ENCODE results near the gene FCER2.

The FCER2 gene

GRCh38 chr19:7699417-7700401 is 2.2 kb downstream of the FCER2 start:
- no peak for DNase-seq (ENCODE audit: low read depth)

GRCh38 chr19:7699003-7699402 is 2.9 kb downstream of the FCER2 start:
- no peak for DNase-seq (ENCODE audit: low read depth)

GRCh38 chr19:7698583-7698982 is 3.3 kb downstream of the FCER2 start:
- DNase-seq (ENCODE audit: low read depth): no peak

GRCh38 chr19:7697721-7698287 is 4.1 kb downstream of the FCER2 start:
- DNase-seq (ENCODE audit: low read depth): no peak

GRCh38 chr19:7694499-7694898 is 7.4 kb downstream of the FCER2 start:
- no peak for DNase-seq (ENCODE audit: low read depth)

GRCh38 chr19:7692417-7693088 is 9.4 kb downstream of the FCER2 start:
- DNase-seq (ENCODE audit: low read depth): no peak

GRCh38 chr19:7691497-7691896 is 10.4 kb downstream of the FCER2 start:
- DNase-seq (ENCODE audit: low read depth): no peak

GRCh38 chr19:7690779-7691258 is 11.1 kb downstream of the FCER2 start:
- DNase-seq (ENCODE audit: low read depth): no peak

- DNase-seq (ENCODE audit: low read depth): no peak
Measured at GRCh38 chr19:7689165-7689564, 12.8 kb downstream of the FCER2 start.

GRCh38 chr19:7687177-7687576 is 14.8 kb downstream of the FCER2 start:
- no peak for DNase-seq (ENCODE audit: low read depth)

- no peak for DNase-seq (ENCODE audit: low read depth)
Measured at GRCh38 chr19:7685546-7686445, 16.1 kb downstream of the FCER2 start.

GRCh38 chr19:7682175-7682855 is 19.6 kb downstream of the FCER2 start:
- DNase-seq (ENCODE audit: low read depth): no peak

GRCh38 chr19:7681340-7682174 is 20.4 kb downstream of the FCER2 start:
- peak; percentile 62 for DNase-seq (ENCODE audit: low read depth)

- DNase-seq (ENCODE audit: low read depth): peak; percentile 86
Measured at GRCh38 chr19:7680606-7681339, 21.2 kb downstream of the FCER2 start, which contains the start of gene TRAPPC5. Gene TRAPPC5 (plus strand): TSS chr19:7680833. CDS start chr19:7682254, 1,421 bp downstream.

- no peak for DNase-seq (ENCODE audit: low read depth)
Measured at GRCh38 chr19:7679771-7680605, 21.9 kb downstream of the FCER2 start.

GRCh38 chr19:7678971-7679751 is 22.8 kb downstream of the FCER2 start:
- peak; percentile 49 for DNase-seq (ENCODE audit: low read depth)

GRCh38 chr19:7677669-7678311 is 24.1 kb downstream of the FCER2 start:
- no peak for DNase-seq (ENCODE audit: low read depth)

All from activated T-helper 1 cell treated with Interleukin-2 at 50 U/mL for 16 hours (primary cell).